IMR-90 (cell line): ENCODE results near the gene MSANTD1.

Experiments
- BHLHE40 ChIP-seq: fragments of 150-350 bp; IDR thresholded peaks from 2 replicates; pipeline ENCODE4 v1.6.1; 2016; ENCODE audit warnings: mild to moderate bottlenecking, low read depth, low read length
- CEBPB ChIP-seq: IDR thresholded peaks from 2 replicates; pipeline ENCODE4 v1.6.1; 2012; ENCODE audit warnings: low read depth, low read length, improper control_type of control experiment
- CHD1 ChIP-seq: IDR thresholded peaks from 2 replicates; pipeline ENCODE4 v1.6.1; 2012; ENCODE audit warnings: low read depth, low read length, improper control_type of control experiment
- FOS ChIP-seq: fragments of 150-350 bp; IDR thresholded peaks from 2 replicates; pipeline ENCODE4 v1.6.1; 2016; ENCODE audit warnings: low read depth, low read length
- MAFK ChIP-seq: IDR thresholded peaks from 2 replicates; pipeline ENCODE4 v1.6.1; 2012; ENCODE audit warnings: low read depth, low read length, improper control_type of control experiment
- NFE2L2 ChIP-seq: fragments of 150-350 bp; IDR thresholded peaks from 2 replicates; pipeline ENCODE4 v1.6.1; 2016; ENCODE audit warnings: low read depth, mild to moderate bottlenecking, low read length
- POLR2A ChIP-seq: IDR thresholded peaks from 2 replicates; pipeline ENCODE4 v1.6.1; 2012; ENCODE audit warnings: mild to moderate bottlenecking, low read depth, low read length
- RAD21 ChIP-seq: IDR thresholded peaks from 2 replicates; pipeline ENCODE4 v1.6.1; 2012; ENCODE audit warnings: low read length, improper control_type of control experiment
- RCOR1 ChIP-seq: IDR thresholded peaks from 2 replicates; pipeline ENCODE4 v1.6.1; 2012; ENCODE audit warnings: mild to moderate bottlenecking, low read length, improper control_type of control experiment; ENCODE audit not compliant: insufficient replicate concordance
- SMC3 ChIP-seq: fragments of 150-350 bp; IDR thresholded peaks from 2 replicates; pipeline ENCODE4 v1.6.1; 2016; ENCODE audit warnings: low read depth, mild to moderate bottlenecking, antibody characterized with exemption, low read length, moderate library complexity
- TF ChIP-seq, protein P1 (sequence below): conservative IDR thresholded peaks from 2 replicates; pipeline ENCODE4 v1.5.1; 2012; ENCODE audit warnings: mild to moderate bottlenecking, low read depth, low read length, improper control_type of control experiment
- TF ChIP-seq, protein P2 (sequence below): fragments of 150-350 bp; IDR thresholded peaks from 2 replicates; pipeline ENCODE4 v1.6.1; 2017; ENCODE audit warnings: mild to moderate bottlenecking, antibody characterized with exemption, low read length, low read depth
- TF ChIP-seq, protein P3 (sequence below): fragments of 150-350 bp; IDR thresholded peaks from 2 replicates; pipeline ENCODE4 v1.6.1; 2016; ENCODE audit warnings: low read depth, mild to moderate bottlenecking, low read length, moderate library complexity, borderline replicate concordance

DNA sequence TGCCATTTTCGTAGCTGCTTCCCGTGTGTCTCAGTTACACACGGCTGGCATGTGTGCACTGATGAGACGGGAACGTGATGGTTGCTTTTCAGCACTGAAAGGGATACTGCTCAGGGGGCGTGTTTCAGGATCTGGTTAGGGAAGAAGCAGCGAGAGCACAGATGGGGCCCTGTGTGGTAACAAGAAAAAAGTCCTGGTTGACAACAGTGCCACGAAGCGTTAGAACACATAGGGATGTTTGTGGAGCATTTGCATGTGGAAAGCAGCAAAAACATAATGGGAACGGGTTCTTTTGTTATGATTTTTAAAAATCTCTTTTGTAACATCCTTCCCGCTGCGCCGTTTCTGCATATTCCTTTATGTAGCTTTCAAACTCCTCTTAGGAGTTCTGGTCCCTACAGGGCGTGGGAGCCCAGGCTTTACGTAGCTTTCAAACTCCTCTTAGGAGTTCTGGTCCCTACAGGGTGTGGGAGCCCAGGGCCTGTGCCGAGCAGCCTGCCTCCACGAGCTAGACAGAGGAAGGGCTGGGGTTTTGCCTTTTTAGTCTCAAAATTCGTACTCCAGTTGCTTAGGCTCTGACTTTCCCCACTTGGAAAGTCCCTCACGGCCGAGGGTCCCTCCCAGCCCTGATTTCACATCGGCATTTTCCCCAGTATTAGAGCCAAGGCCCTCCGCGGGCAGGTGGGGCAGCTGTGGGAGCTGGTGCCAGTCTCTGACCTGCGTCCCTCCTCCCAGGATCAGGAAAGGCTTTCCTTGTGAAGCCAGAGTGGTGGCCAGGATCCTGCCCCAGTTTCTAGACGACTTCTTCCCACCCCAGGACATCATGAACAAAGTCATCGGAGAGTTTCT lies 11.0 kb upstream of the MSANTD1 start:
- TF ChIP-seq CEBPB (no peak), POLR2A (no peak), RCOR1 (no peak), CHD1 (no peak), MAFK (no peak), SMC3 (no peak), FOS (no peak), RAD21 (no peak), BHLHE40 (no peak), NFE2L2 (no peak)
- TF ChIP-seq, protein P1, sequence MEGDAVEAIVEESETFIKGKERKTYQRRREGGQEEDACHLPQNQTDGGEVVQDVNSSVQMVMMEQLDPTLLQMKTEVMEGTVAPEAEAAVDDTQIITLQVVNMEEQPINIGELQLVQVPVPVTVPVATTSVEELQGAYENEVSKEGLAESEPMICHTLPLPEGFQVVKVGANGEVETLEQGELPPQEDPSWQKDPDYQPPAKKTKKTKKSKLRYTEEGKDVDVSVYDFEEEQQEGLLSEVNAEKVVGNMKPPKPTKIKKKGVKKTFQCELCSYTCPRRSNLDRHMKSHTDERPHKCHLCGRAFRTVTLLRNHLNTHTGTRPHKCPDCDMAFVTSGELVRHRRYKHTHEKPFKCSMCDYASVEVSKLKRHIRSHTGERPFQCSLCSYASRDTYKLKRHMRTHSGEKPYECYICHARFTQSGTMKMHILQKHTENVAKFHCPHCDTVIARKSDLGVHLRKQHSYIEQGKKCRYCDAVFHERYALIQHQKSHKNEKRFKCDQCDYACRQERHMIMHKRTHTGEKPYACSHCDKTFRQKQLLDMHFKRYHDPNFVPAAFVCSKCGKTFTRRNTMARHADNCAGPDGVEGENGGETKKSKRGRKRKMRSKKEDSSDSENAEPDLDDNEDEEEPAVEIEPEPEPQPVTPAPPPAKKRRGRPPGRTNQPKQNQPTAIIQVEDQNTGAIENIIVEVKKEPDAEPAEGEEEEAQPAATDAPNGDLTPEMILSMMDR = no peak
- TF ChIP-seq, protein P2, sequence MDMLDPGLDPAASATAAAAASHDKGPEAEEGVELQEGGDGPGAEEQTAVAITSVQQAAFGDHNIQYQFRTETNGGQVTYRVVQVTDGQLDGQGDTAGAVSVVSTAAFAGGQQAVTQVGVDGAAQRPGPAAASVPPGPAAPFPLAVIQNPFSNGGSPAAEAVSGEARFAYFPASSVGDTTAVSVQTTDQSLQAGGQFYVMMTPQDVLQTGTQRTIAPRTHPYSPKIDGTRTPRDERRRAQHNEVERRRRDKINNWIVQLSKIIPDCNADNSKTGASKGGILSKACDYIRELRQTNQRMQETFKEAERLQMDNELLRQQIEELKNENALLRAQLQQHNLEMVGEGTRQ = no peak
- TF ChIP-seq, protein P3, sequence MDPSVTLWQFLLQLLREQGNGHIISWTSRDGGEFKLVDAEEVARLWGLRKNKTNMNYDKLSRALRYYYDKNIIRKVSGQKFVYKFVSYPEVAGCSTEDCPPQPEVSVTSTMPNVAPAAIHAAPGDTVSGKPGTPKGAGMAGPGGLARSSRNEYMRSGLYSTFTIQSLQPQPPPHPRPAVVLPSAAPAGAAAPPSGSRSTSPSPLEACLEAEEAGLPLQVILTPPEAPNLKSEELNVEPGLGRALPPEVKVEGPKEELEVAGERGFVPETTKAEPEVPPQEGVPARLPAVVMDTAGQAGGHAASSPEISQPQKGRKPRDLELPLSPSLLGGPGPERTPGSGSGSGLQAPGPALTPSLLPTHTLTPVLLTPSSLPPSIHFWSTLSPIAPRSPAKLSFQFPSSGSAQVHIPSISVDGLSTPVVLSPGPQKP = no peak
